NCI-H82 (cell line): ENCODE data around the gene DENND2C.
A peak's percentile ranks its signal among the peaks of the same experiment; 100 is the strongest.

ENCODE experiments used
- DNase-seq: peaks from one replicate; lab custom pipeline; 2025; lab: John Stamatoyannopoulos, UW

DENND2C gene, protein sequence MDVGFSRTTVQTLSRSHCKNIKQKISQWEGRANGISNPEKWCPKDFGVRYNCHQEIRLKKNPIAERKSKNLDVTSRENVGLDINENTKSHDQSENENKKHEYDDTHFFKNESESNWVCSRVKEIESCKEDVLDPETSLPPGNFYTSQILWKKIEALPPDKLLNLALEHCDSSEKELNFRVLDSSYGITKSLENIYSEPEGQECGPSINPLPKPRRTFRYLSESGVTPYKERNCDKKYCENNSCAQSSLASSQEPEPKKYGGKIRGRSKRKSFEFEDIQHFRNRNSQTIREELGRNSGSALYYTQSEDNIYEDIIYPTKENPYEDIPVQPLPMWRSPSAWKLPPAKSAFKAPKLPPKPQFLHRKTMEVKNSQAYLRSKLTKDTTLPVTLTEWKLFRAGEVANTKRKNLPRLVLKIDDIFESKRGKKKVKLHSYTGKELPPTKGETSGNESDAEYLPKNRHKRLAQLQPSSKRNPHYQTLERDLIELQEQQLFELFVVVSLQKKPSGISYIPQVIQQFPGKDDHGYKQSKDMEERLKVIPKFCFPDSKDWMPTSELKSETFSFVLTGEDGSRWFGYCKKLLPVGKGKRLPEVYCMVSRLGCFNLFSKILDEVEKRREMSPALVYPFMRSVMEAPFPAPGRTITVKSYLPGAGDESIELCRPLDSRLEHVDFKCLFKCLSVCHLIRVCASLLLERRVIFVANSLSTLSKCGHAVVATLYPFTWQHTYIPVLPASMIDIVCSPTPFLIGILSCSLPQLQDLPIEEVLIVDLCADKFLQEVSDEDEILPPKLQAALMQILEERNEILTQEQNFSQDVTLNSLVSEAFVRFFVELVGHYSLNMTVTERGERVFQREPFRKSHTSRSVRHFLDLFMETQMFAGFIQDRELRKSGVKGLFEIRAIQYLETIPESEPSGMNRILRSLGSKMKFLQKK

DNA sequence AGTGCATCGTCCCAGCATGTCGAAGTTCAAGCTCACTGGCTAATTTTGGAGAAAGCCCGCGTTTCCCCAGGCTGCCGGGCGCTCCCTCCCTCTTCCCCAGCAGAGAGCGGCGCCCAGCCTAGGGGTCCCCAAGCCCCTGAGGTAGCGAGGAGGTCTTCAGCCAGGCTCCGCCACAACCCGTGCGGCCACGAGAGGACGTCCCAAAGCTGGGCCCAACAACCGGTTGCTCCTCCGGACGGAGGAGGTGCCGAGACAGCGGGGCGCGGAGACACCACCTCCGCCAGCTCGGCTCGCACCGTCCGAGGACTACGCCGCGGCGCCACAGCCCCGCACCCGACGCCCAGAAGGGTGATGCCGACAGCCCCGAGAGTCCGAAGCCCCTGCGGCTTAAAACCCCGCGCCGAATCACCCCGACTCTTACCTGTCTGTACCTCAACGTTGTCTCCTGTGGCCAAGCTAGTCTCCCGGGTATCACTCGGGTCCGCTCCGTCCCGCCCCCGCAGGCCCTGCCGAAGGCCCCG, at the start of gene DENND2C:
Gene DENND2C (minus strand): TSS at position 488 of the 521 bp plus-strand sequence. CDS start 44,065 bp downstream, outside the sequence.
- DNase-seq = no peak

DNA sequence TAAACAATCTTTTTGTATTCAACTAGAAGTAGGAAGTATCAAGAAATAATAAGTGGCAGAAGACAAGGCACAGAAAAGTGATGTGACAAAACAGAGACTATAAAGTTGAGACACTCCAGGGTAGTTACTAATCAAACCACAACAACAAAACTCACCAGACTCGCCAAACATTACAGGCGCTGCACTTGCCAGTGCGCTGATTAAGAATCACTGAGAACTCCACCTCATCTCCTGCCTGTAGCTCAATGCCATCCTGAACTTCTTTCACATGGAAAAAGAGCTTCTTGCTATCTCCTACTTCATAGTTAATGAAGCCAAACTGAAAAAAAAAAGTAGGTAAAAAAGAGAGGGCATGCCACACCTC, 49.6 kb upstream of the DENND2C start:
- no peak for DNase-seq

DNA sequence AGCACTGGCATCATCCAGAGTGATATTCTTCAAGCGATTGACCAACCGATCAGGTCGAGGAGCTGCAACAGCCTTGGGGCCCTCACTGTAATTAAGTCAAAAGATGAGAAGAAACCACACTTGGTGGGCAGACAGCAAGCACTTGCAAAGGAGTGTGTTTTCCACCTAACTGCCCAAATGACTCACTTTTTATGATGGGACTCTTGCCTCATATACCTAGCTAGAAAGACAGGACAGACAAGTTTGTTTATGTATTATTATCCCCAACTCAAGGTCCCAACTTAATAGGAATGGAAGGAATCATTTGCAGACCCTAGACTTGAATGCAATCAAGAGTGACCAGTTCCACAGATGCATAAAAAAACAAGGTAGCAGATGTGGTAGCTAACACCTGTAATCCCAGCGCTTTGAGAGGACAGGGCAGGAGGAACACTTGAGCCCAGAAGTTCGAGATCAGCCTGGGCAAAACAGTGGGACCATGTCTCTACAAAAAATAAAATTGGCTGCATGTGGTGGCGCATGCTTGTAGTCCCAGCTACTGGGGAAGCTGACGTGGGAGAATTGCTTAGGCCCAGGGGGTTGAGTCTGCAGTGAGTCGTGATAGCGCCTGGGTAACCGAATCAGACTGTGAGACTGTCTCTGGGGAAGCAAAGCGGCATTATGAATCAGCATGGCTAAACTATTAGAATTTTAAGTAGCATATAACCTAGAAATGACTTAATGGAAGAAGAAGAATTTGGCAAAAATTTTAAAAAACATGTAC, 49.0 kb upstream of the DENND2C start:
- no peak for DNase-seq

DNA sequence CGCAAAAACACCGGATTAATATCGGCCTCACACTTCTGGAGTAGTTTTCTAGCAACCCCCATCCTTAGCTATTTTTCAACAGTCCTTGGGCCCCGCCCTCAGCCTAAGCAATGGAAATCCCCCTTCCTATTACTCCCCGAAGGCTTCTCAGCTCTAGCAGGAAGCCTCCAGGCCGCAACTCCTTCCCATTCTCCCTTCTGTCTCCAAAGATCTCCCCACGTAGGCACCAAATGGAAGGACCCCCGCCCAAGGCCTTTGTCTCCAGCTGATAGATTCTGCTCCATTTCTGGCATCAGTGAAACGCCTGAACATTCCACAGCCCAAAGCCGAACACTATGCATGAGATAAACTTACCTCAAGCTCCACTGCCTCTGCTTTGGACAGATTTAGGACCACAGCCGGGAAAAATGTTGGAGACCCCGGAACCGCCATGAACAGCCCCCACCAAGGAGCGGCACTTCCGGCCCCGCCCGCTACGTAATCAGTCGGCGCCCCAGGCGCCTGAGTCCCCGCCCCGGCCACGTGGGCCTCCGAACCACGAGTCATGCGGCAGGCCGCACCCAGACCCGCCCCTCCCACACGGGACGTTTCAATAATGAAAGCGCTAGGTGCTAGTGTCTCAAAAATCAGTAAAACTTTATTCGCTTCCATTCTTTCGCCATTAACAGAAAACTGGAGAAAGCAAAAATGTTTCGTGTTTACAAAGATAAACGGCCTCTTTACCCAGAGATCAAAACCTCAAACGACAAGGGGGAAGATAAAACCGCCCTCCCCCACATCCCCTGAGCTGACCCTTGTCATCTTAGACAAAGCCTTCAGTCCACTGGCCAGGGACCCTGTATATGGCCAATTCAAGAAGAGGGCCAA, 46.7 kb upstream of the DENND2C start, which contains the start of gene NRAS:
Gene NRAS (minus strand): TSS at position 468 of the 867 bp plus-strand sequence. CDS start 611 bp downstream, outside the sequence.
- DNase-seq = peak; percentile 97

DNA sequence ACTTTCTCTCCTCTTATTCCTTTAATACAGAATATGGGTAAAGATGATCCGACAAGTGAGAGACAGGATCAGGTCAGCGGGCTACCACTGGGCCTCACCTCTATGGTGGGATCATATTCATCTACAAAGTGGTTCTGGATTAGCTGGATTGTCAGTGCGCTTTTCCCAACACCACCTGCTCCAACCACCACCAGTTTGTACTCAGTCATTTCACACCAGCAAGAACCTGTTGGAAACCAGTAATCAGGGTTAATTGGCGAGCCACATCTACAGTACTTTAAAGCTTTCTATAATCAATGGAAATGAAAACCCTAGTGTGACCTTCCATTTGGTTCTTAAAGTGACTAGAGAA, 46.1 kb upstream of the DENND2C start:
- DNase-seq = peak; percentile 66

DNA sequence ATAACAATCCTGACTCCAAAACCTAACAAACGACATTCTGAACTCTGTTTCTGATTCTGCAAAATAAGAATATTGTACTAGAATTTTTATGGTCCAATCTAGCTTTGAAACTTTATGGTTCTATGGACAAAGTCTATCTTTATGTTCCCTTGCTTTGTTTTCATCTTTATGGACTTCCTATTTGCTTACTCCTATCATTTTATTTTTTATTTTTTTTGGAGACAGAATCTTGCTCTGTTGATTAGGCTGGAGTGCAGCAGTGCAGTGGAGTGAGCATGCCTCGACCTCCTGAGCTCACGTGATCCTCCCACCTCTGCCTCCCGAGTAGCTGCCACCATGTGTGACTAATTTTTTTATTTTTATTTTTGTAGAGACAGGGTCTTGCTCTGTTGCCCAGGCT, 43.1 kb upstream of the DENND2C start:
- DNase-seq = no peak

DNA sequence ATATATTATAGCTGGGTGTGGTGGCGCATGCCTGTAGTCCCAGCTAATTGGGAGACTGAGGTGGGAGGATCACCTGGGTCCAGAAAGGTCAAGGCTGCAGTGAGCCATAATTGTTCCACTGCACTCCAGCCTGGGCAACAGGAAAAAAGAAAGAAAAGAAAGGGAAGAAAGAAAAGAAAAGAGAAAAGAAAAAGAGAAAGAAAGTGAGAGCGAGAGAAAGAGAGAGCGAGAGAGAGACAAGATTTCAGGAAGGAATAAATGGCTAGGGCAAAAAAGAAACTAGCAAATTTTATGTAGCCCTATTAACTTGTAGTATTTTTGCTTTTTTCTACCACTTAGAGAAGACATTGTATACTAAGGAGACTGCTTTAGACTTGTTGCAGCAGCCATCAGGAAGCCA, 40.5 kb upstream of the DENND2C start:
- DNase-seq = no peak

DNA sequence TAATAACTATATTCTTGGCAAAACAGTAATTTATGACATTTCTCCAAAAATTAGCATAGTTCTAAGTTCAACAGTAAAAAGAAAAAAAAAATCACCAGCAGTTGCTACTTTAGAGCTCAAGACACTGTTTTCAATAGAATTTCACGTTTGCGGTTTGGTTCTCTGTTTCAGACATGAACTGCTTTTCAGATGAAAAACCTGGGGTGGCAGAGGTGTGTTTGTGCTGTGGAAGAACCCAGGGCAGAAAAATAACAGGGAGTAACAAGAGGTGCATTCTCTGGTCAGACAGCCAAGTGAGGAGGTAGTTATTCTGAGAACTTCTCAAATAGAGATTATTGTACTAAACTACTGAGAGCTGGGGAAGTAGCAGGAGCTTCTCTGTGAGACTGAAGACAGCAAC, 37.8 kb upstream of the DENND2C start:
- DNase-seq = no peak

DNA sequence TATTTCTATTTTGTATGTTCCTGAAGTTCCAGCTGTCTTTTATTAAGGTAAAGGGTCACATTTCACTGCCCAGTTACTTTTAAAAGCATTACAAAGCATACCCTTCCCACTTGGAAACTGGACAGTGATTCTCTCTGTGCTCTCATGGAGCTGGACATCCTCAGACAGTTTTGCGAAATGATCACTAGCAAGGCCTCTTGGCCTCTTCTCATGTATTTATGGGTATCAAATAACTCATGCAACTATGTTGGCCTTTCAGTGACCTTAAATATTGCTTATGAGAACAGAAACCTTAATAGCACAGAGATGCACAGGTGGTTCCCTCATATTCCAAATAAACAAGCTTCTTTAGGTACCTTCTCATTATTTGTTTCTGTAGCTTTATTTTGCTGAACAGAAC, 33.4 kb upstream of the DENND2C start:
- DNase-seq = no peak

DNA sequence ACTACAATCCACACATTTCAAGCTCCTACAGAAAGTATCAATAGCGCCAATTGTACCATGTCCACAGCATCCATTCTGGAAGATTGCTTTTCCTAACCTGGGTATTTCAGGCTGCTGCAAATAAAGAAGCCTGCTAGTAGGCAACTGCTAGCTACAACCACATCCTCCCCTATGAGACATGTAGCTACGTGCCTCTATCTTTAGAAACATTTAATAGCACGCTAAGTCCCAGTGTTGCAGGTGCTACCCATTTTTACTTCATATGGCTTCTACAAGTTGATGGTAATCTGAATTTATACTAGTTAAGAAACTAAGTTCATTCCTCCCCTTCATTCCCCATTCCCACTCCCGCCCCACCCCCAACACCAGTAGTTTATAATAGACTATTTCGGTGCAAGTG, 32.9 kb upstream of the DENND2C start:
- DNase-seq = no peak

DNA sequence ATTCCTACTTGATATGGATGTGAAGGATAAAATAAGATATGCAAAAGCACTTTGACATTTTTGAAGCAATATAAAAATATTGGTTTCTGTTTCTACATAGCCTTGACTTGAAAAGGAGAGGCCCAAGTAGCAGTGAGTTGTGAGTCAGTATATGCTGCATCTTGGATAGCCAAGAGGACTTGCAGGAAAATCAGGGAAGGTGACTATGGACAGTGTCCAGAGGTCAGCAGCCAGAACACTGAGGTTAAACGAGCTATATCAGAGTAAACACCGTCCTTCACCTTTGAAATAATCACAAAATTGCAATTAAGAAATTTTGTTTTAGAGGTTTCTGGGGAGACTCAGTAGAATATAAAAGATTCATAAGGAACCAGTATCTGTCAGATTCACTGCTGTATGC, 32.1 kb upstream of the DENND2C start:
- no peak for DNase-seq

DNA sequence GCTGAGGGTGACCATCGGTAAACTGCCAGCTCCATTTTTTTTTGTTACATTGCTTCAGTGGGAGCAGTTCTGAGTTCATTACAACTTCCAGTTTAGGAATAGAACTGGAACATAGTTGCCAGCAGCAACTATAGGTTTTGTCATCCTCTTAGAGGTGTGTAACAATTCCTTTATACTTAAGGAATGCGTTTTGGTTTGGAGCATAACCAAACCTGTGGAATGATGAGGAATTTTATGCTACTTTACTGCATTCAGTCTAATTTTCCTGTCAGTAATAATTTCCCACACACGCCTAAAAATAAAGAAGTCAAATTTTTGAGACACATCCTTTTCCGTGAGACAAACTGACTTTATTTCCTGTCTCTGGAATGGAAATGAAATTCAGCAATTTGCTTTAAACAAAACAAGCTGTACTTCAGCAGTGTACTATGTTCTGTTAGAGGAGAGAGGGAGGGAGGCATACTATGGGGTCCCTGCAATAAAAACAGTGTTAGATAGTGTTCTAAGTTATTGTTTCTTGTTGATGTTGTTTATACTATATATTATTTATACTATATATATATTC, 30.3 kb upstream of the DENND2C start:
- no peak for DNase-seq

DNA sequence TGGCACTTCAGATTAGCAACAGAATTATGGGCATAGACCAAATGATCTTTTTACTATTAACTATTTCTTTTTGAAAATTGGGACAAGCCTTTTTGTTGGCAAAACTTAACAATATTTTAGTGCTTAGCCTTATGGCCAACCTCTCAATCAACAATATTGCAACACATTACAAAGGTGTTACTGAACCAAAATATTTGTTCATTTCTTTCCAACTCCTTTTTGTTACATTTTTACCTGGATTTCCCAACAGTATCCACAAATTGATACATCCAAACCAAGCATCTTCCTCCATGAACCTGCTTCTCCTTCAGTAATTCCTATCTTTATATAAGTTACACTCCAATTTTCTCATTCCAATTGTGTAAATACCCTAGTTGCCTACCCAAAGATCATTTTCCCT, 27.0 kb upstream of the DENND2C start:
- no peak for DNase-seq

DNA sequence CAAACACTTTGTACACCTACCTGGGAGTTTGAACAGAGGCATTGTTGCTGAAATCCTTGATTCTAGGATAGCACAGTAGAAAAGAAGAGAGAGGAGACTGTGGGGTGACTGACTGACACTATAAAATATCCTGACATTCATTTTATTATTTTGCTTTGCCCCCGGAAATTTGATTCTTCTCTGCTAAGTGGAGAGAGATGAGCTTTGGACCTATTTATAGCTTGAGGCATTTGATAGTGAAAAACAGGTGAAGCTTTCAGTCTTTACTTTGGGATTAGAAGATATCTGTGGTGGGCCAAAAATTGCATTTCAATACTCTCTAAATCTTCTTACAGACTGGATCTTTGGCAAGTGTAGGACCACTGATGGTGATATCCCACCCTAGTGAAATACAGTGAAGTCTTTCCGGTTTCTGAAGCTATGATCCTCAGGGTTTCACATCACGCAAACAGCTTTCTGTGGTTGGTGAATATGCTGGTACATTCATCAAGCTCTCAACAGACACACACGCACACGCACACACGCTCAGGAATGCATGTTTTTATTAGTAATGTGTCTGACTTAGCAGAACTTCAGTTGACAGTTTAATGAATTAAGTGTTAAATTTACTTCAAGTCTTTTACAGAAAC, 25.7 kb upstream of the DENND2C start, which contains the start of gene AMPD1:
Gene AMPD1 (minus strand): TSS at position 117 of the 629 bp plus-strand sequence. CDS start 75 bp downstream, at position 42.
- no peak for DNase-seq

DNA sequence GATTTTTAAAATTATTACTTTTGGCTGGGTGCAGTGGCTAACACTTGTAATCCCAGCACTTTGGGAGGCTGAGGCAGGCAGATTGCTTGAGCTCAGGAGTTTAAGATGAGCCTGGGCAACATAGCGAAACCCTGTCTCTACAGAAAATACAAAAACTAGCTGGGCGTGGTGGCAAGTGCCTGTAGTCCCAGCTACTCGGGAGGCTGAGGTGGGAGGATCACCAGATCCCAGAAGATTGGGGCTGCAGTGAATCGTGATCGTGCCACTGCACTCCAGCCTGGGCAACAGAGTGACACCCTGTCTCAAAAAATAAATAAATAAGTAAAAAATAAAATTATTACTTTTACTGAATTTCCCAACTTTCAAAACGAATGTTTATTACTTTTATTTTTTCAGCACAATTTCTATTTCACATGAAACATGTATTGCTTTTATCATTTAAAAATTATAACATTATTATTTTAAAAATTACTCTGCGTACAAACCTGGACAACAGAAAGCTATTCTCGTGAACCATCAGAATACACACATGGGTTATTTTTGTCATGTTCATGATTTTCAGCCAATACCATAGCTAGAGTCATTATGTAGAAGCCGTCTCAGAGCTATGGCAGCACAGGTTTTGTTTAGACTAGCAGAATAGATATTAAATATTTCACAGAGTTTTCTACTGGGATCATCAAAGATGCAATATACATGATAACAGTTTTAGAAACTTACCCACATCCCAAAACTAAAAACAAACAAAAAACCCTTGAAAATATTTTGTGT, 24.9 kb upstream of the DENND2C start:
- DNase-seq = no peak

DNA sequence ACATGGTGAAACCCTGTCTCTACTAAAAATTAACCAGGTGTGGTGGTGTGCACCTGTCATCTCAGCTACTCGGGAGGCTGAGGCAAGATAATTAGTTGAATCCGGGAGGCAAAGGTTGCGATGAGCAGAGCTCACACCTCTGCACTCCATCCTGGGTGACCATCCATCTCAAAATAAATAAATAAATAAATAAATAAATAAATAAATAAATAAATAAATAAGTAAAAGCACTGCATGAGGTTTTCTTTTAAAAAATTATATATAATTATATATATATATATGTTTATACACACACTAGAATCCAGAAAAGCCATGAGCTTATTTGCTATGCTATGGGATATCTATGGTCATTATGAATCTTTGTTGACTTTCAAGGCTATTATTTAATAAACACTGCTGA, 23.1 kb upstream of the DENND2C start:
- no peak for DNase-seq

DNA sequence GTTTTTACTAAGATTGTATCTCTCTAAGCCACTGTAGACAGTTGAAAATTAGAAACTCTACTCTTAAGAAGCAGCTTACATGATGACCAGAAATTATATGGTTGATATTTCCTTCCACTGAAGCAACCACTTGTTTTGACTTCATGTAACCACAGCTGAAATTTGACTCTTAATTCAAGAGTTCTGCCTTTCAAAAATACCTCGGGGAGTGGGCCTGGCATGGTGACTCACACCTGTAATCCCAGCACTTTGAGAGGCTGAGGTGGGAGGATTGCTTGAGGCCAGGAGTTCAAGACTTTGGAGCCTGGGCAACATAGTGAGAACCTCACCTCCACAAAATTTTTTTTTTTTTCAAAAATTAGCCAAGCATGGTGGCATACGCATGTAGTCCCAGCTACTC, 21.2 kb upstream of the DENND2C start:
- DNase-seq = no peak

DNA sequence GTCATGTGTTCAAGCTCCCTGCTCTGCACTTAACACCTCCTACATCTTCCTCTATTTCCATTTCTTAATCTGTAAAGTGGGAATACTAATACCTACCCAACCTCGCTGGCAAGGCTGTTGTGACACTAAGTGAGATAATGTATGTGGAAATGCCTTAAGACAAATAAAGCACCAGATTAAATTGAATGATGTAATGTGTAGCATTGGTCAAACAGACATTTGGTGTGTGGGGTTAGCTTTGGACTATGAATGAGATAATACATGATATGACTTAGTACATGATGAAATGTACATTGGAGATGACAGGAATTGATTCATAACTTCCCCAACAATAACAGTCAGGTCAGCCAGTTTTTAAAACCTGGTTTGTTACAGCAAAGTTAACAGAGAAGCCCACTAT, 20.3 kb upstream of the DENND2C start:
- no peak for DNase-seq

DNA sequence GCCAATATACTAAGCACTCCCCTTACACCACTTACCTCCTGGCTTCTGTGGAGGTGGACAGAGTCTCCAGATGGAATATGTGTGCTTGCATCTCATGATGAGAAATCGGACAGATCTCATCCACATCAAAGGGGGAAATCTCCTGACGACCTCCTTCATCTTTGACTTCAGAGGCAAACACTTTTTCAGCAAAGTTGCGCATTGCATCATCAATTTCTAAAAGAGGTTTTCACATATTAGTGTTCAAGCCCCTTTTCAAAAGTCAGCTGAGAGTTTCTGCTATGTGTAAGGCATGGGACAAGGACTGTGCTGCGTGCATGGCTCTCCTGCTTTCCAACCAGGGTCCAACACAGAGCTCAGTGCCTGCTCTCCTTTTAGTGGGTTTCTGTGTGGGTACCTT, 18.7 kb upstream of the DENND2C start:
- DNase-seq = no peak
